ENCODE measurements around the gene SPACA7. TPM values are rescaled to one million over a fixed set of nuclear protein-coding genes. Genes with fewer than 3 reads are reported as not detected.

The SPACA7 gene
- total and polyA plus RNA-seq, 2 of the 13 experiments (the other 11 are each of a cell fraction or from before 2014, with no cell fraction given) = not detected

DNA sequence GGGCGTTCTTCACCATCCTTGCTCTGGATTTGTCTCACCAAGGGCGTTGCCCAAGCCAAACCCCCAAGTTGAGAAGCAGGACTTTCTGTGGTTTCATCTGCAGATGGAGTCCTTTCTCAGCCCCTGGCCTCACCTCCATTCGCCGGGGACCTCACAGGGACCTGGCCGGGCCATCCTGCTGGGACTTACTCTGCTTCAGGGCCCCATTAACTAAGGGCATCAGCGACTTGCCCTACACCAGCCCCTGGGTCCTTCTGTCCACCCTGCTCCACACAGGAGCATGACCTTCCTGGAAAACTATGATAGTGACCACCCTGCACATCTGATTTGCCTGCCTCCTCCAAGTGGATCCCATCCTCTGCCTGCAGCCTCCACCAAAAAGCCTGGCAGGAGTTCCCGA is 47.2 kb upstream of the SPACA7 start:
- no peak overlapping the region for H2AFZ ChIP-seq (ENCODE audit: low read length)
- no peaks in the 10 kb centered on the region for H4K20me1 ChIP-seq (ENCODE audit: insufficient read depth, low read length)
- no peak overlapping the region for H3K27ac ChIP-seq (ENCODE audit: extremely low read length, insufficient read depth, low read length)
- ATAC-seq (no peak), DNase-seq (ENCODE audit: low spot score) (no peak), FAIRE-seq (no peak)
- peaks cover 14 to 64% of the 10 kb centered on the region in 2 experiments; a peak in 4 of 5 replicates for H3K27me3 ChIP-seq (ENCODE audit: control insufficient read depth in 1 of 2, insufficient read depth in 2 of 2, low read length in 2 of 2)
- H3K79me2 ChIP-seq (ENCODE audit: insufficient read depth, low read length) = no peaks in the 10 kb centered on the region
- TF ChIP-seq, protein P1, sequence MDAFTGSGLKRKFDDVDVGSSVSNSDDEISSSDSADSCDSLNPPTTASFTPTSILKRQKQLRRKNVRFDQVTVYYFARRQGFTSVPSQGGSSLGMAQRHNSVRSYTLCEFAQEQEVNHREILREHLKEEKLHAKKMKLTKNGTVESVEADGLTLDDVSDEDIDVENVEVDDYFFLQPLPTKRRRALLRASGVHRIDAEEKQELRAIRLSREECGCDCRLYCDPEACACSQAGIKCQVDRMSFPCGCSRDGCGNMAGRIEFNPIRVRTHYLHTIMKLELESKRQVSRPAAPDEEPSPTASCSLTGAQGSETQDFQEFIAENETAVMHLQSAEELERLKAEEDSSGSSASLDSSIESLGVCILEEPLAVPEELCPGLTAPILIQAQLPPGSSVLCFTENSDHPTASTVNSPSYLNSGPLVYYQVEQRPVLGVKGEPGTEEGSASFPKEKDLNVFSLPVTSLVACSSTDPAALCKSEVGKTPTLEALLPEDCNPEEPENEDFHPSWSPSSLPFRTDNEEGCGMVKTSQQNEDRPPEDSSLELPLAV (CRISPR knock-in tag; conservative IDR thresholded peaks at IDR 0.05; ENCODE audit: low read depth) = no peak
- TF ChIP-seq FUBP1 (CRISPR knock-in tag; IDR thresholded peaks at IDR 0.05; ENCODE audit: borderline replicate concordance) = no peak
- TF ChIP-seq PREB (CRISPR knock-in tag; IDR thresholded peaks at IDR 0.05) = no peak
- no peak for TF ChIP-seq ZBED4 (CRISPR knock-in tag; IDR thresholded peaks at IDR 0.05; ENCODE audit: borderline replicate concordance)
- TF ChIP-seq MBNL3 (CRISPR knock-in tag; conservative IDR thresholded peaks at IDR 0.05) = no peak
- TF ChIP-seq, protein P2, sequence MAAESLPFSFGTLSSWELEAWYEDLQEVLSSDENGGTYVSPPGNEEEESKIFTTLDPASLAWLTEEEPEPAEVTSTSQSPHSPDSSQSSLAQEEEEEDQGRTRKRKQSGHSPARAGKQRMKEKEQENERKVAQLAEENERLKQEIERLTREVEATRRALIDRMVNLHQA (CRISPR knock-in tag; IDR thresholded peaks at IDR 0.05) = no peak
- ChIA-PET POLR2A (no interaction called here), CTCF (ENCODE audit: low intra/inter-chr PET ratio, low total read pairs) (no interaction called here)
- H3K4me2 ChIP-seq (ENCODE audit: low read depth, low read length) = no peak overlapping the region
- no peak overlapping the region for H3K9ac ChIP-seq (ENCODE audit: insufficient read depth, low read depth, low read length)
- BruUV-seq (replicated peaks) = no TSS peak
- no peak overlapping the region for H3K4me3 ChIP-seq (replicated peaks in 1 of 3; ENCODE audit: insufficient read depth in 1 of 3, low read depth in 2 of 3, low read length in 3 of 3)
- no peaks in the 10 kb centered on the region for H3K4me1 ChIP-seq (ENCODE audit: insufficient read depth, low read length)
- in situ Hi-C loops (cut with HindIII; ENCODE audit: extremely low pct_ligation_motif_present, low pct_unique_long_range_greater_than_20kb) (no loop called here), intact Hi-C loops (cut with micrococcal nuclease; ENCODE audit: unreplicated experiment) (no loop called here)
- H3K9me3 ChIP-seq (ENCODE audit: low read length) = no peaks in the 10 kb centered on the region
- WGBS (ENCODE audit: low lambda C conversion rate) = 10% methylated on average over 5 of the region's 7 CpGs
- H3K36me3 ChIP-seq (replicated peaks in 1 of 2; ENCODE audit: control insufficient read depth in 1 of 2, insufficient read depth in 2 of 2, low read length in 2 of 2) = no peaks in the 10 kb centered on the region

All from HepG2 (cell line).